Measurements from ENCODE around the gene SEZ6L2.

- TF ChIP-seq CTCF (IDR thresholded peaks at IDR 0.05), result no peak
- TF ChIP-seq POLR2A (IDR thresholded peaks at IDR 0.05), result no peak
Measured at GRCh38 chr16:29831490-29831889, 67.9 kb downstream of the SEZ6L2 start.

All from Peyer's patch (tissue), 4 donors.